Activated T-helper 1 cell treated with anti-CD3 and anti-CD28 coated beads, Interleukin-12 subunit alpha, Interleukin-12 subunit beta, Interleukin-2, Interleukin-4 antibody, amounts not matched to agents 30 ng/mL and 10 ng/mL and 1 ng/mL, durations not matched to agents 14 hours and 24 hours and 36 hours (primary cell): Measurements from ENCODE around the gene TEX26. TPM values are rescaled to one million over a fixed set of nuclear protein-coding genes. Genes with fewer than 3 reads are reported as not detected.

ENCODE experiments used
- DNase-seq: peaks from one replicate; pipeline ENCODE4 v3.0.0; 2021; ENCODE audit warnings: low spot score
- H3K27ac Mint-ChIP-seq: one replicate; pipeline ENCODE4 v1.8.0; 2021; ENCODE audit warnings: mild to moderate bottlenecking, mixed read lengths
- H3K27me3 Mint-ChIP-seq: one replicate; pipeline ENCODE4 v1.8.0; 2022; ENCODE audit warnings: mild to moderate bottlenecking, moderate library complexity, mixed read lengths; ENCODE audit not compliant: insufficient read depth
- H3K36me3 Mint-ChIP-seq: one replicate; pipeline ENCODE4 v1.8.0; 2021; ENCODE audit warnings: low read depth, mixed read lengths
- H3K4me1 Mint-ChIP-seq: one replicate; pipeline ENCODE4 v1.8.0; 2021; ENCODE audit warnings: low read depth, mixed read lengths
- H3K4me3 Mint-ChIP-seq: one replicate; pipeline ENCODE4 v1.8.0; 2021; ENCODE audit warnings: mild to moderate bottlenecking, moderate library complexity, mixed read lengths
- H3K9me3 Mint-ChIP-seq: one replicate; pipeline ENCODE4 v1.8.0; 2021; ENCODE audit warnings: mixed read lengths
- intact Hi-C: fragments of 100-400 bp; cut with micrococcal nuclease; formaldehyde crosslinking; loops from one replicate; pipeline ENCODE4 v1.15.1; 2024
- total RNA-seq: library from RNA; stranded (reverse); gene quantifications from 2 replicates; pipeline ENCODE4 v1.2.3, GENCODE V29; 2022

Gene TEX26
- total RNA-seq, 1 donor from 2014 or later = not detected

GRCh38 chr13:30906411-30907051 is 25.9 kb upstream of the TEX26 start:
- no peak for DNase-seq

DNA sequence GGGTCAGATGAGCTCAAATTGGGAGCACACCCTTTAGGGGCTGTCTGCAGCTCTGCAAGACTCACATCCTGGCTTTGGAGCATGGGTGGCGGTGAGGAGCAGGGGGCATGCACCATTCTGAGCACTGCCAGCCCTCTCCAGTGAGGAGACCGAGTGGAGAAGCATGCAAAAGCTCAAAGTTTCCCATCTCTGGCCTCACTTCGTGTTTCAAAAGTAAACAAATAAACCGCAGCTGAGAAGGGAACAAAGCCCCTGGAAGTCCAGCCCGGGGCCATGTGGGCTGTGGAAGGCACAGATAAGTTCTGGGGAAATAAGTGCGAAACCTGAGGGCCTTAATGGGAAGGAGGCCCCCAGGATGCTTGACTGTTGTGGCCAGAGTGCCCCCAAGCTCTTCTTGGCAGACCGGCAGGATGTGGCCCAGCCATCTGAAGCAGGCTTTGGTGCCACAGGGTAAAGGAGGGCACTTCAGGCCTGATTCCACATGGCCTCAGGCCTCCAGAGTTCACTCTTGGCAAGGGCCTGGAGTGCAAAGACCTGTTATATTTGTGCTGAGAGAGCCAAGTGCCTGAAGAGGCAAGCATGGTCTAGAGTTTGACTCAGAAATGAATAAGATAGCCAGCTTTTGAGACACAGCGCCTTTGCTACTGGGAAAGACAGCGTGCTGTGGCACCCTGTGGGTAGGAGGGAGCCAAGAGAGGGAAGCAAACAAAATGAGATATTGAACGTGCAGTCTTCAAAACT is 25.2 kb upstream of the TEX26 start:
- no peaks in the 10 kb centered on the region for H3K4me1 Mint-ChIP-seq
- intact Hi-C loops = no loop called here
- no peak overlapping the region for H3K27ac Mint-ChIP-seq
- no peaks in the 10 kb centered on the region for H3K9me3 Mint-ChIP-seq
- no peak for DNase-seq
- H3K36me3 Mint-ChIP-seq = no peaks in the 10 kb centered on the region
- H3K4me3 Mint-ChIP-seq = no peak overlapping the region
- peaks cover 60% of the 10 kb centered on the region for H3K27me3 Mint-ChIP-seq

More at GRCh38 chr13:30906411-30907051, 25.9 kb upstream of the TEX26 start:
- Mint-ChIP-seq H3K36me3 (no peaks in the 10 kb centered on the region), H3K27ac (no peak overlapping the region), H3K9me3 (no peaks in the 10 kb centered on the region), H3K4me3 (no peak overlapping the region), H3K27me3 (peaks cover 55% of the 10 kb centered on the region), H3K4me1 (no peaks in the 10 kb centered on the region)
- intact Hi-C loops = no loop called here

GRCh38 chr13:30908416-30908980 is 24.0 kb upstream of the TEX26 start:
- H3K9me3 Mint-ChIP-seq = no peaks in the 10 kb centered on the region
- no peak for DNase-seq
- H3K4me1 Mint-ChIP-seq = no peaks in the 10 kb centered on the region
- intact Hi-C loops = no loop called here
- H3K27ac Mint-ChIP-seq = no peak overlapping the region
- peaks cover 64% of the 10 kb centered on the region for H3K27me3 Mint-ChIP-seq
- no peaks in the 10 kb centered on the region for H3K36me3 Mint-ChIP-seq
- no peak overlapping the region for H3K4me3 Mint-ChIP-seq

DNA sequence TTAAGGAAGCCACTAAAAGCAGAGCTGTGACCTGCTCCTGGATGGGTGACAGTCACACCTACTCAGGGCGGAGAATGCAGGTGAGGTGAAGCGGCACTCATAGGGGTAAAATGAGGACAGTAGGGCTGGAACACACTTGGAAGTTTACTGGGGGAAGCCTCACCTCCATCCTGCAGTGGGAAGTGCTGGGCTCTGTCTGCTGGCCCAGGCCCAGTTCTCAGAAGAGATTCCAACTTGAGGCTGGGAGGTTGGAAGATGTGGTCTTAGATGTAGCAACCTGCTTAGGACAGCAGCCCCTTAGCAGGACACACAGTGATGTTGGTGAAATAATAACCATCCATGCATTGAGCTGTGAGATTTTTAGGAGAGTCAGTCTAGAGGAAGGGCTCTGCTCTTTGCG is 21.8 kb upstream of the TEX26 start:
- Mint-ChIP-seq H3K4me1 (no peaks in the 10 kb centered on the region), H3K4me3 (no peak overlapping the region), H3K9me3 (no peaks in the 10 kb centered on the region), H3K36me3 (no peaks in the 10 kb centered on the region), H3K27me3 (peaks cover 49% of the 10 kb centered on the region), H3K27ac (no peak overlapping the region)
- intact Hi-C loops = no loop called here
- no peak for DNase-seq

- intact Hi-C loops = no loop called here
- no peaks in the 10 kb centered on the region for H3K4me1 Mint-ChIP-seq
- H3K4me3 Mint-ChIP-seq = no peak overlapping the region
- H3K9me3 Mint-ChIP-seq = no peaks in the 10 kb centered on the region
- peaks cover 39% of the 10 kb centered on the region for H3K27me3 Mint-ChIP-seq
- H3K27ac Mint-ChIP-seq = no peak overlapping the region
- H3K36me3 Mint-ChIP-seq = no peaks in the 10 kb centered on the region
- DNase-seq = no peak
Observed at GRCh38 chr13:30915691-30916541, 16.5 kb upstream of the TEX26 start.

- no peak for DNase-seq
- no peaks in the 10 kb centered on the region for H3K9me3 Mint-ChIP-seq
- intact Hi-C loops = no loop called here
- no peaks in the 10 kb centered on the region for H3K4me1 Mint-ChIP-seq
- H3K36me3 Mint-ChIP-seq = no peaks in the 10 kb centered on the region
- H3K4me3 Mint-ChIP-seq = no peak overlapping the region
- peaks cover 36% of the 10 kb centered on the region for H3K27me3 Mint-ChIP-seq
- no peak overlapping the region for H3K27ac Mint-ChIP-seq
Observed at GRCh38 chr13:30916991-30917390, 15.5 kb upstream of the TEX26 start.

DNA sequence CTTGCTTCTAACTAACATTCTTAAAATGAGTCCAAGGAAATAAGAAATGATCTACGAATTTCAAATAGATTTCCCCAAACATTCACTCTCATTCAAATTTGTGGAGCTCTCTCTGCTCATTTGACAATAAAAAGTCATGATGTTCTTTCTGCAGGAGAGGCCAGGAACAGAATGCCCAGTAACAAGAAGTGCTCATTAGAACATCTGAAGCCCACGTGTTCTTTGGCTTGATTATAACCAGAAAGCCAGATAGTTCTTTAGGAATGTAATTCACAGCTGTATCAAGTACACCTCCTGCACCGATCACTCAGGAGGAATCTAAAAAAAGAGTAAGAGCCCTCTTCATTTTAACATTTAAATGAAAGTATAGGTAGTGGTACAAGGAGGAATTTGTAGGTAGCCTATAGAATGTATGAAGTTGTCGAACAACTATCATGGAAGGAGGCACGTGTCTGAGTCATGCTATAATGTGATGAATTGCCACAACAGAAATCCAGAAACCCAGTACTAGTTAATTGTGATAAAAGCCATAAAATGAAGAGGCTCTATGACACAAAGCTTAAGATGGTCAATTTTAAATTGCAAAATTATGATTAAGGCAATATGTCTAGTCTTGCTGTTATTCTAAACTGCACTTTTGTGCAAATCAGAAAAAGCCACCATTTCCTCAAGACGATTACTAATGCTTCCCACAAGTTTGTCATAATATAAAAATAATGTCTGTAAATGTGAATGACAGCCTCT is 13.6 kb upstream of the TEX26 start:
- Mint-ChIP-seq H3K4me3 (no peak overlapping the region), H3K36me3 (no peaks in the 10 kb centered on the region), H3K4me1 (no peaks in the 10 kb centered on the region), H3K9me3 (no peaks in the 10 kb centered on the region), H3K27ac (no peak overlapping the region), H3K27me3 (peaks cover 19% of the 10 kb centered on the region)
- intact Hi-C loops = no loop called here
- no peak for DNase-seq

DNA sequence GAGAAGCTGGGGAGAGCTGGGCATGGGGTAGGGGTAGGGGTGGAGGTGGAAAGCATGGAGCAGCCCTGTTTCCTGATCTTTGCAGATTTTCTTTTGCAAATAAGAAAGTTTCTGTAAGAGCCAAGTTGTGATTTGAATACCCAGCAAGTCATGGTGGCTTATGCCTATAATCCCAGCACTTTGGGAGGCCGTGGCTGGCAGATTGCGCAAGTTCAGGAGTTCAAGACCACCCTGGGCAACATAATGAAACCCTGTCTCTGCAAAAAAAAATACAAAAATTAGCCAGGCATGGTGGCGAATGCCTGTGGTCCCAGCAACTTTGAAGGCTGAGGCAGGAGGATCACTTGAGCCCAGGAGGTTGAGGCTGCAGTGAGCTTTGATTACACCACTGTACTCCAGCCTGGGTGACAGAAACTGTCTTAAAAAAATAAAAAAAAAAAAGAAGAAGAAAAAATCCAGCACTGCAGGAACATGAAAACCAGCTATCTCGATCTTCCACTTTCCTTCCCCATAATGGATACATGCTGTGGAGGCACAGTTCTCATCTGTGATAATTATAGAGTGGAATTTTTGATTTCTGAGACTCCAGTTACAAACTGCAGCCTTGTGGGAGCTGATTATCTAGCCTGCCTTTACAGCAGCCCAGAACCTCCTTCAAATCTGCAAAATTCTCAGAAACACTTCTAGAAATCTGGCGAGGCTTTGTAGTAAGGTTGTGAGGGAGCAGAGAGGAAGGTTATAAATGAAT is 12.1 kb upstream of the TEX26 start:
- Mint-ChIP-seq H3K4me1 (peaks cover 1% of the 10 kb centered on the region), H3K27ac (no peak overlapping the region), H3K9me3 (no peaks in the 10 kb centered on the region), H3K36me3 (no peaks in the 10 kb centered on the region), H3K4me3 (no peak overlapping the region), H3K27me3 (peaks cover 24% of the 10 kb centered on the region)
- intact Hi-C loops = no loop called here
- DNase-seq = no peak

DNA sequence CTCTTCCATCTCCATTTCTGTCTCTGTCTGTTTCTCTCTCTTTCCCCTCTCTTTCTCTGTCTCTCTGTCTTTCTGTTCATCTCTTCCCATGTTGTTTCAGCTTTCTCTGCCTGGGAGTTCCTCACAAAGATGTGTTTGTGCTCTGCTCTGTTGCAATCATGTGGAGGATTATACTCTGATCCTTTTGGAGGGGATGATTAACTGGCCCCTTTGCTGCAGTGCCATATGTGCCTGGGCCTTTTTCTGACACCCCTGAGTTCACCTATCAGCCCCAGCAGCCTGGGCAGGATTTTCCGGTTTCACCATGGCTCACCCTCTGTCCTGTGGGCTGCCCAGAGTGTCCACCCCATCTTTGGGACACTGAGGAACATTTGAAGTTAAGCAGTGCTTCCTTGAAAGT is 9.0 kb upstream of the TEX26 start:
- H3K9me3 Mint-ChIP-seq = no peaks in the 10 kb centered on the region
- peaks cover 28% of the 10 kb centered on the region for H3K27me3 Mint-ChIP-seq
- no peak overlapping the region for H3K27ac Mint-ChIP-seq
- H3K36me3 Mint-ChIP-seq = no peaks in the 10 kb centered on the region
- H3K4me1 Mint-ChIP-seq = peaks cover 5% of the 10 kb centered on the region
- intact Hi-C loops = no loop called here
- no peak for DNase-seq
- H3K4me3 Mint-ChIP-seq = no peak overlapping the region

GRCh38 chr13:30924721-30925120 is 7.7 kb upstream of the TEX26 start:
- Mint-ChIP-seq H3K27me3 (peaks cover 27% of the 10 kb centered on the region), H3K27ac (no peak overlapping the region), H3K36me3 (no peaks in the 10 kb centered on the region), H3K9me3 (no peaks in the 10 kb centered on the region), H3K4me3 (no peak overlapping the region), H3K4me1 (peaks cover 5% of the 10 kb centered on the region)
- intact Hi-C loops = no loop called here
- no peak for DNase-seq

DNA sequence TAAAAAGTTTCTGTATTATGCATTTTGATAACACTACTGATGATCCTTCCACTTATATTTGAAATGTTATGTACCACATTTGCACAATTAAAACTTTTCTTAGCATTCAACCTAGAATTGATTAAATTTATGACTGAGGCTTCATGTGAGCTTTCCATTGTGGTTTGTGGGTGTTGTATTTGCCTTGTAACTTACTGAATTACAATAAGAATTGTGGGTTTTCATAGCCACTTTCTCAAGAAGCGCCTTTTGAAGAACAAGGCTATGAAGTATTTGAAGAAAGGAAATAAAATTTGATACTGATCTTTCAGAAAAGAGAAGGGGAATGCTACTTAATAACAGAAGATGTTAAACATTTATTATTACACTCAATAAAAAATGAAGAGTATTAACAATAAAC is 7.0 kb upstream of the TEX26 start:
- no peak for DNase-seq
- Mint-ChIP-seq H3K4me3 (no peak overlapping the region), H3K27ac (no peak overlapping the region), H3K27me3 (peaks cover 25% of the 10 kb centered on the region), H3K4me1 (peaks cover 5% of the 10 kb centered on the region), H3K9me3 (no peaks in the 10 kb centered on the region), H3K36me3 (no peaks in the 10 kb centered on the region)
- intact Hi-C loops = no loop called here

DNA sequence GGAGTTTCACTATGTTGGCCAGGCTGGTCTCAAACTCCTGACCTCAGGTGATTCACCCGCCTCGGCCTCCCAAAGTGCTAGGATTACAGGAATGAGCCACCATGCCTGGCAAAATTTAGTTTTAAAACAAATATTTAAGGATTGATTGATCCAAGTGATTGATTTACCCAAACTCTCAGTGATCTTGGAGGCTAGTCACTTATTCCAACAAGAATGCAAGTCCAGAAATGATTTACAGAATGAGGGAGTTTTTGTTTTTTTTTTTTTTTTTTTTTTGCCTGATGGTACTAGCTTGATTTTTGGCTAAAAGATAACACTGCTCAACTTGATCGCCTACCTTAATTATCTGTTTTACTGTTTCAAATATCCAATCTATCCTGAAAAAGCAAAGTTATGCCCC is 5.7 kb upstream of the TEX26 start:
- Mint-ChIP-seq H3K27ac (no peak overlapping the region), H3K4me3 (no peak overlapping the region), H3K4me1 (peaks cover 5% of the 10 kb centered on the region), H3K36me3 (no peaks in the 10 kb centered on the region), H3K27me3 (peaks cover 29% of the 10 kb centered on the region), H3K9me3 (no peaks in the 10 kb centered on the region)
- intact Hi-C loops = no loop called here
- no peak for DNase-seq
